Kidney glomerular epithelial cell (primary cell): Measurements from ENCODE around the gene PNPLA3.
A peak's percentile ranks its signal among the peaks of the same experiment; 100 is the strongest.

Source experiments
- DNase-seq: peaks from one replicate; lab custom pipeline; 2025; lab: John Stamatoyannopoulos, UW

PNPLA3 gene

GRCh38 chr22:43994006-43994405 is 70.4 kb downstream of the PNPLA3 start:
- no peak for DNase-seq

DNA sequence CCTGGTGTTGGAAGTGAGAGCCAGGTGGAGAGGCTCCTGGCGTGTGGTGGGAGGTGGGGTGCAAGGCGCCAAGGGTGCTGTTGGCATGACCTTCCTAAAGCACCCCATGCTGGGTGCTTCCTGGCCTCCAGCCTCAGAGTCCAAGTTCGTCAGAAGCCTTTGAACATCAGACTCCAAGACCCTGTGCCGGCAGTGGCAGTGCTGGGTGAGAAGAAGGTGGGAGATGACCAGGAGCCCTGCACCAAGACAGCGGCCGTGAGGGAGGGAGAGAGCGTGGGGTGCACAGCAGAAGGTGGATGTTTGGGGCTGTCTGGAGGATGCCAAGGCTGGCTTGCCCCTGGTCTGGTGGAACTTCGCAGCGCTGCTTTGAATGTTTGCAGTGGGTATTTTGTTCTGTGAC is 70.8 kb downstream of the PNPLA3 start:
- no peak for DNase-seq

DNA sequence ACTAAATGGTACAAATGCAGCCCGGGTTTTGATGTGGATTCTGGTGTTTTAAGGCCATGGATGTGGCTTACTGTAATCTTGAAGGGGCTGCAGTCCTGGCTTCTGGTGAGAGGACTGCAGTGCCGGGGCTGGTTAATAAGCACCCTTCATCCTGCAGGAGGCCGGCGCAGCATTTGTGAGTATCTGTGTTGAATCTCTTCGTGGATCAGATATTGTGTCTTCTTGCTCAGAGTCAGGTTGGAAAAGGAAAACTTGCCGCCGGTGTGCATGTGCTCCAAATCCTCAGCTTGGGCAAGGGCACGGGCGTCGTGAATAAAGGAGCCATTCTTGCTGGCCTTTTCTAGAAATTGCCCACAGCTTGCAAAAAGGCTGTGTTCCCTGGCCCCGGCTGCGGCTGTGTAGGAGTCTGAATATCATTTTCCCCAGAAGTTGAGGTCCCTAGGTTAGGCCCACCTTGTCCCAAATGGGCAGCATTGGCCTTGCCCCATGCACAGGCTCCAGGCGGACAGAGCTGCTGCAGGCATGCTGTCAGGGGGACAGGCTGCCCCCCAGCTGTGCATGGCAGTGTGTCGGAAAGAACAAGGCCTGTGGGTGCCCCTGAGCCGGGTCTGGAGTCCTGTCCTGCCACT is 71.6 kb downstream of the PNPLA3 start:
- DNase-seq: no peak

- no peak for DNase-seq
Measured at GRCh38 chr22:43995798-43996169, 72.2 kb downstream of the PNPLA3 start.

GRCh38 chr22:43996170-43996980 is 72.8 kb downstream of the PNPLA3 start:
- peak; percentile 26 for DNase-seq

- no peak for DNase-seq
Measured at GRCh38 chr22:43996981-43997265, 73.3 kb downstream of the PNPLA3 start.
